ENCODE data around the gene ERP27.

ERP27 gene

DNA sequence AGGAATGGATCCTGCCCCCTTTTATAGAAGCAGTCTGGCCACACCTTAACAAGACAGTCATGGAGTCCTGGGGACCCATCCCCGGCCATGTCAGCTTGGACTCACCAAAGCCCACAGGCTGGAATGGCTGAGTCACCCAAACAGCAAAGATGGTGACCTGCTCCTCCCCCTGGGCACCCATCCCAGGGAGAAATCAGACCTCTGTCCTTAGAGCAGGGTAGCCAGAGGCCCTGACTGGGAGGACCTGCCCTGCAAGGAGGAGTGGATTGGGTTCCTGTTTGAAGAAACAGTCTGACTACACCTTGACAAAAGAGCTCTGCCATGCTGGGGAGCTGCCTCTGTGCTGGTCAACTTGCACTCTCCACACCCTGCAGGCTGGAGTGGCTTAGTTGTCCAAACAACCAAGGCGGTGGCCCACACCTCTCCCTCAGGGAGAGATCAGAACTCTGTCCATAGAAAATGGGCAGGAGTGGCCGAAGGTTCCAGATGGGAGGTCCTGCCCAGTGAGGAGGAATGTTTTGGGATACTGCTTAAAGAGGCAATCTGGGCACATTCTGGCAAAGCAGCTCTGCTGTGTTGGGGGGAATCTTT is 69.3 kb downstream of the ERP27 start:
- DNase-seq (ENCODE audit: low read depth in 2 of 2): no peak
